Suprapubic skin (tissue), 4 donors: Measurements from ENCODE around the gene ARL6IP5.

Source experiments
- POLR2A ChIP-seq, 2 donors: fragments of 450-650 bp; IDR thresholded peaks; one replicate each; pipeline ENCODE4 v1.6.1; 2017; ENCODE audit warnings: antibody characterized with exemption in 2 of 2, mild to moderate bottlenecking in 2 of 2, moderate library complexity in 2 of 2
- POLR2AphosphoS5 ChIP-seq, 3 donors: sonication (generic); formaldehyde crosslinking; IDR thresholded peaks; one replicate each; pipeline ENCODE4 v1.6.1; 2017; ENCODE audit warnings: antibody characterized with exemption in 3 of 3
- TF ChIP-seq, protein P1 (sequence below), 2 donors: fragments of 200-600 bp in 1 of 2; fragments of 450-650 bp in 1 of 2; sonication (generic) in 1 of 2; IDR thresholded peaks; one replicate each; pipeline ENCODE4 v1.5.1; 2016 to 2019; ENCODE audit warnings: antibody characterized with exemption in 2 of 2, mild to moderate bottlenecking in 1 of 2, moderate library complexity in 1 of 2

DNA sequence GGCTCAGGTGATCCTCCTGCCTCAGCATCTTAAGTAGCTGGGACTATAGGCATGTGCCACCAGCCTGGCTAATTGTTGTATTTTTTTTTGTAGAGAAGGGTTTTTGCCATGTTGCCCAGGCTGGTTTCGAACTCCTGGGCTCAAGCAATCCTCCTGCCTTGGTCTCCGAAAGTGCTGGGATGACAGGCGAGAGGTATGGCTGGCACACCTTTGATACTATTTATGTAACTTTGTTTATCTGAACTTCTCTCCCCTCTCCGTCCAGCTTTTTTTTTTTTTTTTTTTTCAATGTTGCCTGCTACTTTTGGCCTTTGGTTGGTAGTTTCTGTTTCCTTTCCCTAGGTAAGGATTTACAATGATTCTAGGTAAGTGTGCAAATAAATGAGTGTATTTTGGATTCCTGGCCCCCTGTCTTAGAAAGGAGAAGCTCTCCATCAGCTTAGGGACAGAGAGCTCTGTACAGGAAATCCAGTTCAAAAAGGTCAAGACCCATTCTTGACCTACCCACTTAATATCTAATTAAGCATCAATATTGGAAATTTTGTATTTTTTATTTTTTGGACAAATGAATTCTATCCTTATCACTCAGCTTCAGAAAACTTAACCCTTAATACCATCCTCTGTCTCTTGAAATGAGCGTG lies 6.8 kb downstream of the ARL6IP5 start:
- TF ChIP-seq, protein P1, sequence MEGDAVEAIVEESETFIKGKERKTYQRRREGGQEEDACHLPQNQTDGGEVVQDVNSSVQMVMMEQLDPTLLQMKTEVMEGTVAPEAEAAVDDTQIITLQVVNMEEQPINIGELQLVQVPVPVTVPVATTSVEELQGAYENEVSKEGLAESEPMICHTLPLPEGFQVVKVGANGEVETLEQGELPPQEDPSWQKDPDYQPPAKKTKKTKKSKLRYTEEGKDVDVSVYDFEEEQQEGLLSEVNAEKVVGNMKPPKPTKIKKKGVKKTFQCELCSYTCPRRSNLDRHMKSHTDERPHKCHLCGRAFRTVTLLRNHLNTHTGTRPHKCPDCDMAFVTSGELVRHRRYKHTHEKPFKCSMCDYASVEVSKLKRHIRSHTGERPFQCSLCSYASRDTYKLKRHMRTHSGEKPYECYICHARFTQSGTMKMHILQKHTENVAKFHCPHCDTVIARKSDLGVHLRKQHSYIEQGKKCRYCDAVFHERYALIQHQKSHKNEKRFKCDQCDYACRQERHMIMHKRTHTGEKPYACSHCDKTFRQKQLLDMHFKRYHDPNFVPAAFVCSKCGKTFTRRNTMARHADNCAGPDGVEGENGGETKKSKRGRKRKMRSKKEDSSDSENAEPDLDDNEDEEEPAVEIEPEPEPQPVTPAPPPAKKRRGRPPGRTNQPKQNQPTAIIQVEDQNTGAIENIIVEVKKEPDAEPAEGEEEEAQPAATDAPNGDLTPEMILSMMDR (IDR thresholded peaks at IDR 0.05): no peak
- TF ChIP-seq POLR2A (IDR thresholded peaks at IDR 0.05) (no peak), POLR2AphosphoS5 (IDR thresholded peaks at IDR 0.05) (no peak)
